Measurements from ENCODE around the gene ZRANB3.

- no peak for TF ChIP-seq CTCF (IDR thresholded peaks at IDR 0.05)
- TF ChIP-seq EP300 (IDR thresholded peaks at IDR 0.05), result no peak
- TF ChIP-seq POLR2AphosphoS5 (IDR thresholded peaks at IDR 0.05), result no peak
- no peak for TF ChIP-seq POLR2A (IDR thresholded peaks at IDR 0.05)
These were observed 278.1 kb downstream of the ZRANB3 start for GRCh38 chr2:135252805-135253458.
